K562 (cell line): ENCODE results near the gene COG2. TPM values are rescaled to one million over a fixed set of nuclear protein-coding genes. Genes with fewer than 3 reads are reported as not detected.

ENCODE experiments used
- ATAC-seq: fragments of 200-7000 bp; cut with Tn5 transposase; 3 replicates; pipeline ENCODE4 v1.9.1; 2020; ENCODE audit warnings: moderate library complexity
- BruUV-seq: library from RNA; stranded (reverse); fragments of 400-500 nt; replicated peaks from 2 replicates; lab custom pipeline; 2021; lab: Mats Ljungman, UMichigan
- CTCF ChIA-PET: fragments of 300-600 bp; formaldehyde crosslinking; extraction: SDS; loops from one replicate; lab custom pipeline; 2021; ENCODE audit warnings: low intra/inter-chr PET ratio; lab: Yijun Ruan, JAX
- POLR2A ChIA-PET: fragments of 300-600, 350-650 bp; sonication (Branson Sonifier 250); formaldehyde crosslinking; extraction: SDS; loops from one replicate; lab custom pipeline; 2021; ENCODE audit warnings: antibody characterized with exemption, inconsistent platforms; lab: Yijun Ruan, JAX
- DNase-seq, 4 experiments: peaks; one replicate each; pipeline versions ENCODE4 v3.0.0 to v3.0.0-alpha.2; 2011 to 2018; ENCODE audit warnings: low spot score in 3 of 4, mixed read lengths in 3 of 4; ENCODE audit errors: extremely low read depth in 1 of 4
- FAIRE-seq: peaks from 2 replicates; lab custom pipeline; 2011; peaks lifted over from hg19 to GRCh38; lab: Jason Lieb, UNC
- H2AFZ ChIP-seq: 2 replicates; pipeline ENCODE4 v1.6.0; 2011; ENCODE audit warnings: low read depth, low read length, control low read depth, inconsistent platforms
- H3K27ac ChIP-seq: fragments of 200-600 bp; 3 replicates; pipeline ENCODE4 v1.8.0; 2011; ENCODE audit warnings: low read depth, mild to moderate bottlenecking, control low read depth, inconsistent platforms, low read length, moderate library complexity, mixed read lengths; ENCODE audit errors: extremely low read depth
- H3K27me3 ChIP-seq, 2 experiments: fragments of 300-600 bp in 1 of 2; 2 replicates in 1 of 2; 3 replicates in 1 of 2; pipeline versions ENCODE4 v1.6.0 to v1.8.0; 2011; ENCODE audit warnings: inconsistent platforms in 2 of 2, low read length in 2 of 2, mild to moderate bottlenecking in 1 of 2, mixed read lengths in 1 of 2, moderate library complexity in 1 of 2; ENCODE audit not compliant: control insufficient read depth in 2 of 2, insufficient read depth in 2 of 2
- H3K36me3 ChIP-seq: fragments of 300-600 bp; 3 replicates; pipeline ENCODE4 v1.8.0; 2011; ENCODE audit warnings: mild to moderate bottlenecking, low read length, inconsistent platforms; ENCODE audit not compliant: control insufficient read depth, insufficient read depth
- H3K4me1 ChIP-seq, 2 experiments: fragments of 200-600 bp in 1 of 2; replicated peaks in 1 of 2; 2 replicates in 1 of 2; 3 replicates in 1 of 2; pipeline versions ENCODE4 v1.5.1 to v1.8.0; 2011; ENCODE audit warnings: inconsistent platforms in 2 of 2, low read length in 2 of 2, mild to moderate bottlenecking in 1 of 2, mixed read lengths in 1 of 2, moderate library complexity in 1 of 2; ENCODE audit not compliant: control insufficient read depth in 2 of 2, insufficient read depth in 2 of 2
- H3K4me2 ChIP-seq: 2 replicates; pipeline ENCODE4 v1.6.1; 2011; ENCODE audit warnings: low read length, control low read depth, inconsistent platforms, mixed read lengths; ENCODE audit not compliant: insufficient read depth
- H3K4me3 ChIP-seq: fragments of 200-600 bp; sonication (generic), shearing (Covaris generic); 2 replicates; pipeline ENCODE4 v1.5.1; 2016; ENCODE audit warnings: control low read depth, inconsistent platforms
- H3K79me2 ChIP-seq: fragments of 200-600 bp; 3 replicates; pipeline ENCODE4 v1.8.0; 2011; ENCODE audit warnings: low read length, inconsistent platforms; ENCODE audit not compliant: control insufficient read depth, insufficient read depth
- H3K9ac ChIP-seq, 2 experiments: 2 replicates each; pipeline versions ENCODE4 v1.6.0 to v1.6.1; 2011; ENCODE audit warnings: low read depth in 2 of 2, low read length in 2 of 2, control low read depth in 1 of 2, inconsistent platforms in 1 of 2, mild to moderate bottlenecking in 1 of 2, mixed read lengths in 1 of 2; ENCODE audit not compliant: insufficient read depth in 1 of 2
- H3K9me1 ChIP-seq: one replicate; pipeline ENCODE4 v1.6.0; 2011; ENCODE audit warnings: inconsistent platforms, mild to moderate bottlenecking, low read length, moderate library complexity; ENCODE audit not compliant: control insufficient read depth, insufficient read depth
- H3K9me3 ChIP-seq: replicated peaks from 2 replicates; pipeline ENCODE4 v1.5.1; 2011; ENCODE audit warnings: low read depth, low read length, inconsistent platforms; ENCODE audit not compliant: control insufficient read depth, insufficient read depth
- H4K20me1 ChIP-seq: replicated peaks from 2 replicates; pipeline ENCODE4 v1.6.1; 2011; ENCODE audit warnings: low read length, inconsistent platforms, mixed read lengths; ENCODE audit not compliant: control insufficient read depth, insufficient read depth
- ATF7 ChIP-seq: fragments of 450-650 bp; IDR thresholded peaks from 2 replicates; pipeline ENCODE4 v1.7.1; 2014; ENCODE audit warnings: mild to moderate bottlenecking, moderate library complexity
- CCAR2 ChIP-seq: fragments of 200-400 bp; formaldehyde crosslinking; IDR thresholded peaks from 2 replicates; pipeline ENCODE4 v1.6.1; 2017; ENCODE audit warnings: mild to moderate bottlenecking, low read depth, low read length
- CSDE1 ChIP-seq, 2 experiments: fragments of 450-650 bp; IDR thresholded peaks; 2 replicates each; pipeline ENCODE4 v1.6.1; 2016; ENCODE audit warnings: mild to moderate bottlenecking in 1 of 2
- DLX4 ChIP-seq: fragments of 250-450 bp; sonication (Bioruptor Pico); IDR thresholded peaks from 2 replicates; pipeline ENCODE4 v1.6.1; 2021; ENCODE audit warnings: mild to moderate bottlenecking
- E2F3 ChIP-seq: fragments of 250-450 bp; sonication (Bioruptor Pico); IDR thresholded peaks from 2 replicates; pipeline ENCODE4 v1.4.0; 2020; ENCODE audit warnings: mild to moderate bottlenecking
- ETS2 ChIP-seq: IDR thresholded peaks from 2 replicates; pipeline ENCODE4 v1.6.1; 2016; ENCODE audit warnings: borderline replicate concordance, missing genetic modification characterization, mild to moderate bottlenecking, moderate library complexity, missing compliant biosample characterization; ENCODE audit not compliant: poor library complexity, severe bottlenecking
- KLF10 ChIP-seq: fragments of 250-450 bp; sonication (Bioruptor Pico); IDR thresholded peaks from 2 replicates; pipeline ENCODE4 v1.6.1; 2021; ENCODE audit warnings: matching md5 sums
- MCM7 ChIP-seq, 2 experiments: fragments of 450-650 bp; IDR thresholded peaks; 2 replicates each; pipeline ENCODE4 v1.6.1; 2016 to 2018
- MED1 ChIP-seq: sonication (generic); formaldehyde crosslinking; IDR thresholded peaks from 2 replicates; pipeline ENCODE4 v1.8.1; 2023; ENCODE audit warnings: missing genetic modification reagents, borderline replicate concordance
- NRF1 ChIP-seq, 2 experiments: fragments of 450-650 bp; IDR thresholded peaks in 1 of 2; conservative IDR thresholded peaks in 1 of 2; 2 replicates each; pipeline ENCODE4 v1.6.1; 2014; ENCODE audit warnings: mild to moderate bottlenecking in 2 of 2
- RBM15 ChIP-seq: fragments of 200-400 bp; formaldehyde crosslinking; IDR thresholded peaks from 2 replicates; pipeline ENCODE4 v1.6.1; 2018; ENCODE audit warnings: mild to moderate bottlenecking, low read length, moderate library complexity; ENCODE audit not compliant: insufficient read depth
- SIN3B ChIP-seq: fragments of 450-650 bp; IDR thresholded peaks from 2 replicates; pipeline ENCODE4 v1.6.1; 2017; ENCODE audit warnings: low read depth, mild to moderate bottlenecking, moderate library complexity
- TSC22D4 ChIP-seq: fragments of 450-650 bp; IDR thresholded peaks from 2 replicates; pipeline ENCODE4 v1.6.1; 2016; ENCODE audit warnings: missing genetic modification characterization, missing biosample characterization, control low read depth
- ZC3H11A ChIP-seq: IDR thresholded peaks from 2 replicates; pipeline ENCODE4 v1.6.1; 2012; ENCODE audit warnings: low read depth, low read length, improper control_type of control experiment
- ZEB2 ChIP-seq: fragments of 450-650 bp; IDR thresholded peaks from 2 replicates; pipeline ENCODE4 v1.6.1; 2016
- ZFX ChIP-seq: sonication (generic); formaldehyde crosslinking; IDR thresholded peaks from 2 replicates; pipeline ENCODE4 v1.8.0; 2022; ENCODE audit warnings: mild to moderate bottlenecking, missing genetic modification reagents, moderate library complexity
- ZNF740 ChIP-seq, 3 experiments: fragments of 200-800 bp in 1 of 3; sonication (Bioruptor generic) in 1 of 3; sonication (generic) in 1 of 3; formaldehyde crosslinking in 1 of 3; IDR thresholded peaks; 2 replicates each; pipeline versions ENCODE4 v1.6.1 to v1.8.0; 2016 to 2022; ENCODE audit warnings: mild to moderate bottlenecking in 2 of 3, missing compliant biosample characterization in 2 of 3, missing genetic modification characterization in 2 of 3, missing genetic modification reagents in 1 of 3
- WGBS: fragments of 100-300 bp; shearing (Covaris generic); methylation state at CpG from one replicate; pipeline ENCODE4 v1.1.6; 2016; ENCODE audit warnings: low coverage, mixed read lengths; ENCODE audit not compliant: insufficient coverage; ENCODE audit errors: missing lambda C conversion rate; 5-methylcytosine and 5-hydroxymethylcytosine counted together
- in situ Hi-C: fragments of 300-500 bp; cut with MboI; formaldehyde crosslinking; loops from 4 replicates; pipeline ENCODE4 v1.15.0; 2018; ENCODE audit warnings: inconsistent platforms, mixed read lengths
- intact Hi-C: fragments of 100-400 bp; cut with micrococcal nuclease; formaldehyde crosslinking; loops from 2 replicates; pipeline ENCODE4 v1.14.2; 2022
- polyA plus RNA-seq, 8 experiments: library from polyadenylated mRNA; depleted of rRNA in 4 of 8; stranded (reverse) in 5 of 8; unstranded in 3 of 8; fragments of >200 nt; fragmentation: Nextera tagmentation in 2 of 8; fragmentation: Illumina TruSeq in 1 of 8; extraction: Ambion mirVana in 2 of 8; extraction: Trizol in 1 of 8; gene quantifications; 2 replicates each; pipeline versions ENCODE4 v1.2.1 to v1.2.3, GENCODE V29; 2011 to 2014; ENCODE audit warnings: inconsistent platforms in 1 of 8, missing spikeins in 1 of 8
- total RNA-seq, 7 experiments: library from RNA; depleted of rRNA in 6 of 7; stranded (reverse); fragments of >200 nt in 6 of 7; fragmentation: Illumina TruSeq in 2 of 7; extraction: Trizol in 2 of 7; gene quantifications; 2 replicates each; pipeline versions ENCODE4 v1.2.1 to v1.2.3, GENCODE V29; 2011 to 2021; ENCODE audit warnings: low replicate concordance in 1 of 7
- TF ChIP-seq, protein P1 (sequence below): fragments of 450-650 bp; IDR thresholded peaks from 2 replicates; pipeline ENCODE4 v1.6.1; 2018; ENCODE audit warnings: mild to moderate bottlenecking, low read depth; ENCODE audit not compliant: partially characterized antibody

Gene COG2
- total and polyA plus RNA-seq, 9 of the 15 experiments (the other 6 are each of a cell fraction or from before 2014, with no cell fraction given): 22.0 to 51.7 (median 33.3) TPM

- TF ChIP-seq MCM7 (IDR thresholded peaks at IDR 0.05) (no peak), RBM15 (no peak), ATF7 (no peak)
These were observed 31.7 kb upstream of the COG2 start (continued) for GRCh38 chr1:230610589-230610988.

DNA sequence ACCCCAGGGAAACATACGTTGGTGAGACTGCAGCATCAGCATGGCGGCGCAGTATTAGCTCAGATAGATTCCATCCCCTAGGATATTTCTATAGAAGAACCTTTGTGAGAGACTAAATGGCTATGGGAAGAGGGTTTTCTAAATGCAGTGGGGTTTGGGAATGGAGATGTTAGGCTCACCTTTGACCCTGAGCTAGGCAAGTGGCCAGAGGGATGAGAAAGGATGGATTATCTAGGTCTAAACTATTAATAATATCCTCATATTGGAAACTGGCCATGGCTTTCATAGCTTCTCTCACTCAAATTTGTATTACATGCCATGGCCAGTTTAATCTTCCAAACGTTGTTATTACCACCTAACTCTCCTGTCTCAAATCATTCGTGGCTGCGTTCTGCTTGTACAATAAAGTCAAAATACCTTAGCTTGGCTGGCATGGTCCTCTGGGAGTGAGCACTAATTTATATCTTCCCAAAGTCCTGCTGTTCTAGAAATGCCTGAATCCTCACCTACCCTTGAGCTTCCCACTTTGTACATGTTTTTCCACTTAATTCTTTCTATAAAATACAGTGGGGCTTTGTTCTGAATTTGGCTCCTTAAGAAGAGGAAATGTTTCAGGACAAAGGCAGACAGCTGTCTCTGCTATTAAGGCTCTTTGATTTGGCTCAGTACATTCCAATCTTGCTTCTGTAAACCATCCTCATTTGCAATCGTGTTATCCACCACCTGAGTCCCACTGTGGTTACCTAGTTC lies 31.0 kb upstream of the COG2 start:
- H3K27me3 ChIP-seq: peaks cover 0 to 12% of the 10 kb centered on the region in 2 experiments; a peak in 4 of 5 replicates
- no peaks in the 10 kb centered on the region for H3K36me3 ChIP-seq
- H3K4me1 ChIP-seq: no peaks in the 10 kb centered on the region
- ChIA-PET CTCF (no interaction called here), POLR2A (no interaction called here)
- H3K4me2 ChIP-seq: no peak overlapping the region
- no peaks in the 10 kb centered on the region for H3K79me2 ChIP-seq
- FAIRE-seq: no peak
- no peaks in the 10 kb centered on the region for H3K9me1 ChIP-seq
- BruUV-seq: no TSS peak
- no peak overlapping the region for H3K4me3 ChIP-seq
- WGBS: 0% methylated on average over 7 of the region's 7 CpGs
- H3K9me3 ChIP-seq: no peaks in the 10 kb centered on the region
- H3K9ac ChIP-seq: no peak overlapping the region
- in situ Hi-C loops: no loop called here
- H4K20me1 ChIP-seq: no peaks in the 10 kb centered on the region
- no peak for ATAC-seq
- no peak for DNase-seq
- no peak overlapping the region for H3K27ac ChIP-seq
- H2AFZ ChIP-seq: no peak overlapping the region
- intact Hi-C loops: no loop called here
- no peak for TF ChIP-seq CSDE1 (IDR thresholded peaks at IDR 0.05)
- no peak for TF ChIP-seq ETS2 (tag)
- no peak for TF ChIP-seq SIN3B
- no peak for TF ChIP-seq ZC3H11A
- no peak for TF ChIP-seq MED1 (CRISPR knock-in tag)
- no peak for TF ChIP-seq DLX4 (CRISPR knock-in tag)
- TF ChIP-seq TSC22D4 (tag): no peak
- TF ChIP-seq E2F3 (CRISPR knock-in tag): no peak
- TF ChIP-seq ZFX (CRISPR knock-in tag): no peak
- TF ChIP-seq, protein P1, sequence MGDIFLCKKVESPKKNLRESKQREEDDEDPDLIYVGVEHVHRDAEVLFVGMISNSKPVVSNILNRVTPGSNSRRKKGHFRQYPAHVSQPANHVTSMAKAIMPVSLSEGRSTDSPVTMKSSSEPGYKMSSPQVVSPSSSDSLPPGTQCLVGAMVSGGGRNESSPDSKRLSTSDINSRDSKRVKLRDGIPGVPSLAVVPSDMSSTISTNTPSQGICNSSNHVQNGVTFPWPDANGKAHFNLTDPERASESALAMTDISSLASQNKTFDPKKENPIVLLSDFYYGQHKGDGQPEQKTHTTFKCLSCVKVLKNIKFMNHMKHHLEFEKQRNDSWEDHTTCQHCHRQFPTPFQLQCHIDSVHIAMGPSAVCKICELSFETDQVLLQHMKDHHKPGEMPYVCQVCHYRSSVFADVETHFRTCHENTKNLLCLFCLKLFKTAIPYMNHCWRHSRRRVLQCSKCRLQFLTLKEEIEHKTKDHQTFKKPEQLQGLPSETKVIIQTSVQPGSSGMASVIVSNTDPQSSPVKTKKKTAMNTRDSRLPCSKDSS: no peak
- no peak for TF ChIP-seq NRF1 (conservative IDR thresholded peaks at IDR 0.05 in 1 of 2, IDR thresholded peaks at IDR 0.05 in 1 of 2)
- no peak for TF ChIP-seq ZEB2
- no peak for TF ChIP-seq CCAR2
- TF ChIP-seq KLF10 (CRISPR knock-in tag): no peak
- no peak for TF ChIP-seq ZNF740 (CRISPR knock-in tag; IDR thresholded peaks at IDR 0.05)
- TF ChIP-seq ZNF740 (tag; IDR thresholded peaks at IDR 0.05): no peak
